ENCODE measurements around the gene MED20. TPM values are rescaled to one million over a fixed set of nuclear protein-coding genes. Genes with fewer than 3 reads are reported as not detected.
A peak's percentile ranks its signal among the peaks of the same experiment; 100 is the strongest.

Gene MED20
- total RNA-seq, 1 experiment from 2014 or later: 42.4 TPM

DNA sequence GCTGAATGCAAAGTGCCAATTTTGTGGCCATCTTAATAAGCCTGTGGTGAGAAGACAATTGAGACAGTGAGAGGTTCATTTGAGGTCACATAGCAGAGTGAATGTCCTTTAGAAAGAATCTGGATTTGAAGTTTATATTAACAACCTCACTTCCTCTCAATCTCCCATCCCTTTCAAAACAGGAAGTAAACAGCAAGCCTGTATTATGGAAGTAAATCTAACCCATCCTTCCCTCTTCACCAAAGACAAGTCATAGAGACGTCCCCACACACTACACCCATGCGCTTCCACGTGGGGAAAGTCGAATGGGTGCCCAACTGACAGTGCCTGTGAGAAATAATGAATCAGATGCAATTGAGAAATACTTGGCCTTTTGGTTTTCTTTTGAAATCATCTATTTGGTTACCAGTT lies 49.5 kb upstream of the MED20 start (continued):
- TF ChIP-seq, protein P1, sequence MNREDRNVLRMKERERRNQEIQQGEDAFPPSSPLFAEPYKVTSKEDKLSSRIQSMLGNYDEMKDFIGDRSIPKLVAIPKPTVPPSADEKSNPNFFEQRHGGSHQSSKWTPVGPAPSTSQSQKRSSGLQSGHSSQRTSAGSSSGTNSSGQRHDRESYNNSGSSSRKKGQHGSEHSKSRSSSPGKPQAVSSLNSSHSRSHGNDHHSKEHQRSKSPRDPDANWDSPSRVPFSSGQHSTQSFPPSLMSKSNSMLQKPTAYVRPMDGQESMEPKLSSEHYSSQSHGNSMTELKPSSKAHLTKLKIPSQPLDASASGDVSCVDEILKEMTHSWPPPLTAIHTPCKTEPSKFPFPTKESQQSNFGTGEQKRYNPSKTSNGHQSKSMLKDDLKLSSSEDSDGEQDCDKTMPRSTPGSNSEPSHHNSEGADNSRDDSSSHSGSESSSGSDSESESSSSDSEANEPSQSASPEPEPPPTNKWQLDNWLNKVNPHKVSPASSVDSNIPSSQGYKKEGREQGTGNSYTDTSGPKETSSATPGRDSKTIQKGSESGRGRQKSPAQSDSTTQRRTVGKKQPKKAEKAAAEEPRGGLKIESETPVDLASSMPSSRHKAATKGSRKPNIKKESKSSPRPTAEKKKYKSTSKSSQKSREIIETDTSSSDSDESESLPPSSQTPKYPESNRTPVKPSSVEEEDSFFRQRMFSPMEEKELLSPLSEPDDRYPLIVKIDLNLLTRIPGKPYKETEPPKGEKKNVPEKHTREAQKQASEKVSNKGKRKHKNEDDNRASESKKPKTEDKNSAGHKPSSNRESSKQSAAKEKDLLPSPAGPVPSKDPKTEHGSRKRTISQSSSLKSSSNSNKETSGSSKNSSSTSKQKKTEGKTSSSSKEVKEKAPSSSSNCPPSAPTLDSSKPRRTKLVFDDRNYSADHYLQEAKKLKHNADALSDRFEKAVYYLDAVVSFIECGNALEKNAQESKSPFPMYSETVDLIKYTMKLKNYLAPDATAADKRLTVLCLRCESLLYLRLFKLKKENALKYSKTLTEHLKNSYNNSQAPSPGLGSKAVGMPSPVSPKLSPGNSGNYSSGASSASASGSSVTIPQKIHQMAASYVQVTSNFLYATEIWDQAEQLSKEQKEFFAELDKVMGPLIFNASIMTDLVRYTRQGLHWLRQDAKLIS (CRISPR knock-in tag; IDR thresholded peaks at IDR 0.05; ENCODE audit: borderline replicate concordance): no peak
- TF ChIP-seq FOXP1 (CRISPR knock-in tag; IDR thresholded peaks at IDR 0.05; ENCODE audit: borderline replicate concordance) (no peak), NFE2L1 (CRISPR knock-in tag; IDR thresholded peaks at IDR 0.05) (no peak)

DNA sequence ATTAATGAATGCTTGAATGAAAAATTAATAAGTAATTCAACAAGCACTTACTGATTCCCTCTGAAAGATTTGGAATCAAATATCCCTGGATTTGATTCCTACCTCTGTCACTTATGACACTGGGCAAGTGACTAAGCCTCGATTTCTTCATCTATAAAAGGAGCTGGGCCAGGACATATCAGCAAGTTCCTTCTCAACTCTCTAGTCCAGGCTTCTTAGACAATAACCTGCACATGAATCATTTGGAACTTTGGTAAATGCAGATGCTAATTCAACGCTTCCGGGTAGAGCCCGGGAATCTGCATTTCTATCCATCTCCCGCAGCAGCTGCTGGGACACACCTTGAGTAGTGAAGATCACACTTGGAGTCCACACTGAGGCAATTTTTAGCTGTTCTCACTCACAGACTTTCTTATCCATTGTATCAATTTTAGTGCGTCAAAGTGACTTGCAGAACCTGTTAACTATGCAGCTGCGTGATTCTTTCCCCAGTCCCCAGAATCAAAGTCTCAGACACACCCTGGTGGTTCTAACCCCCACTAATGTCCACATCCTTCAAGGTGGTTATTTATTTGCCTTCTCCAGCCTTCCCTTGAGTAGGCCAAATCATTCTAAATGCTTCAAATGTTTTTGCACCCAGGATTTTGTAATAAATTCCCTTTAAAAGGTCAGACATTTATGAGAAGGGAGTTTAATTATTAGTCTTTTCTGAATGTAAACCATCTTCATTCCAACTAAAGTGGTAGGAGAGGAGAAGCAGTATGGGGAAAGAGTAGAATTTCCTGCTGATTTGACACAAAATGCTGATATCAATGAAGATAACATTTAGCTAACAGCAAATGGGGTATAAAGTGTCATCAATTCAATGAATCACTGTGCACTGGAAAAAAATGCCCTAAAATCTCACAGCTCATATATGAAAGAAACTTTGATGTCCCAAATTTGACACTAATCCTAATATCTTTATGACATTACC lies 46.7 kb upstream of the MED20 start:
- Mint-ChIP-seq H3K4me3 (no peak overlapping the region), H3K27me3 (ENCODE audit: low read depth) (no peaks in the 10 kb centered on the region), H3K9me3 (peaks cover 4% of the 10 kb centered on the region; the same call in 1 of the 2 replicates), H3K4me1 (peaks cover 49% of the 10 kb centered on the region), H3K36me3 (no peaks in the 10 kb centered on the region), H3K27ac (peak overlapping the region; percentile 24)
- ChIA-PET CTCF (interaction anchor here (0.7 to 1.9 kb wide), 7 partner anchors 26 to 78 kb away, joined by 3 to 12 read pairs (median 4); partner anchors contain the start of genes BYSL, CCND3 and MED20), POLR2A (no interaction called here)
- DNase-seq (ENCODE audit: low spot score): no peak
- ATAC-seq: no peak
- TF ChIP-seq, protein P2, sequence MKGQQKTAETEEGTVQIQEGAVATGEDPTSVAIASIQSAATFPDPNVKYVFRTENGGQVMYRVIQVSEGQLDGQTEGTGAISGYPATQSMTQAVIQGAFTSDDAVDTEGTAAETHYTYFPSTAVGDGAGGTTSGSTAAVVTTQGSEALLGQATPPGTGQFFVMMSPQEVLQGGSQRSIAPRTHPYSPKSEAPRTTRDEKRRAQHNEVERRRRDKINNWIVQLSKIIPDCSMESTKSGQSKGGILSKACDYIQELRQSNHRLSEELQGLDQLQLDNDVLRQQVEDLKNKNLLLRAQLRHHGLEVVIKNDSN (CRISPR knock-in tag; IDR thresholded peaks at IDR 0.05): no peak
- TF ChIP-seq, protein P3, sequence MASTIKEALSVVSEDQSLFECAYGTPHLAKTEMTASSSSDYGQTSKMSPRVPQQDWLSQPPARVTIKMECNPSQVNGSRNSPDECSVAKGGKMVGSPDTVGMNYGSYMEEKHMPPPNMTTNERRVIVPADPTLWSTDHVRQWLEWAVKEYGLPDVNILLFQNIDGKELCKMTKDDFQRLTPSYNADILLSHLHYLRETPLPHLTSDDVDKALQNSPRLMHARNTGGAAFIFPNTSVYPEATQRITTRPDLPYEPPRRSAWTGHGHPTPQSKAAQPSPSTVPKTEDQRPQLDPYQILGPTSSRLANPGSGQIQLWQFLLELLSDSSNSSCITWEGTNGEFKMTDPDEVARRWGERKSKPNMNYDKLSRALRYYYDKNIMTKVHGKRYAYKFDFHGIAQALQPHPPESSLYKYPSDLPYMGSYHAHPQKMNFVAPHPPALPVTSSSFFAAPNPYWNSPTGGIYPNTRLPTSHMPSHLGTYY (CRISPR knock-in tag; IDR thresholded peaks at IDR 0.05): no peak
- TF ChIP-seq, protein P4, sequence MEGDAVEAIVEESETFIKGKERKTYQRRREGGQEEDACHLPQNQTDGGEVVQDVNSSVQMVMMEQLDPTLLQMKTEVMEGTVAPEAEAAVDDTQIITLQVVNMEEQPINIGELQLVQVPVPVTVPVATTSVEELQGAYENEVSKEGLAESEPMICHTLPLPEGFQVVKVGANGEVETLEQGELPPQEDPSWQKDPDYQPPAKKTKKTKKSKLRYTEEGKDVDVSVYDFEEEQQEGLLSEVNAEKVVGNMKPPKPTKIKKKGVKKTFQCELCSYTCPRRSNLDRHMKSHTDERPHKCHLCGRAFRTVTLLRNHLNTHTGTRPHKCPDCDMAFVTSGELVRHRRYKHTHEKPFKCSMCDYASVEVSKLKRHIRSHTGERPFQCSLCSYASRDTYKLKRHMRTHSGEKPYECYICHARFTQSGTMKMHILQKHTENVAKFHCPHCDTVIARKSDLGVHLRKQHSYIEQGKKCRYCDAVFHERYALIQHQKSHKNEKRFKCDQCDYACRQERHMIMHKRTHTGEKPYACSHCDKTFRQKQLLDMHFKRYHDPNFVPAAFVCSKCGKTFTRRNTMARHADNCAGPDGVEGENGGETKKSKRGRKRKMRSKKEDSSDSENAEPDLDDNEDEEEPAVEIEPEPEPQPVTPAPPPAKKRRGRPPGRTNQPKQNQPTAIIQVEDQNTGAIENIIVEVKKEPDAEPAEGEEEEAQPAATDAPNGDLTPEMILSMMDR (IDR thresholded peaks at IDR 0.05): no peak
- no peak for TF ChIP-seq CREM (CRISPR knock-in tag; IDR thresholded peaks at IDR 0.05)
- no peak for TF ChIP-seq JAZF1 (CRISPR knock-in tag; IDR thresholded peaks at IDR 0.05)
- TF ChIP-seq ZNF671 (CRISPR knock-in tag; IDR thresholded peaks at IDR 0.05): no peak
- TF ChIP-seq, protein P5, sequence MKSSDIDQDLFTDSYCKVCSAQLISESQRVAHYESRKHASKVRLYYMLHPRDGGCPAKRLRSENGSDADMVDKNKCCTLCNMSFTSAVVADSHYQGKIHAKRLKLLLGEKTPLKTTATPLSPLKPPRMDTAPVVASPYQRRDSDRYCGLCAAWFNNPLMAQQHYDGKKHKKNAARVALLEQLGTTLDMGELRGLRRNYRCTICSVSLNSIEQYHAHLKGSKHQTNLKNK (CRISPR knock-in tag; IDR thresholded peaks at IDR 0.05): no peak
- TF ChIP-seq, protein P6, sequence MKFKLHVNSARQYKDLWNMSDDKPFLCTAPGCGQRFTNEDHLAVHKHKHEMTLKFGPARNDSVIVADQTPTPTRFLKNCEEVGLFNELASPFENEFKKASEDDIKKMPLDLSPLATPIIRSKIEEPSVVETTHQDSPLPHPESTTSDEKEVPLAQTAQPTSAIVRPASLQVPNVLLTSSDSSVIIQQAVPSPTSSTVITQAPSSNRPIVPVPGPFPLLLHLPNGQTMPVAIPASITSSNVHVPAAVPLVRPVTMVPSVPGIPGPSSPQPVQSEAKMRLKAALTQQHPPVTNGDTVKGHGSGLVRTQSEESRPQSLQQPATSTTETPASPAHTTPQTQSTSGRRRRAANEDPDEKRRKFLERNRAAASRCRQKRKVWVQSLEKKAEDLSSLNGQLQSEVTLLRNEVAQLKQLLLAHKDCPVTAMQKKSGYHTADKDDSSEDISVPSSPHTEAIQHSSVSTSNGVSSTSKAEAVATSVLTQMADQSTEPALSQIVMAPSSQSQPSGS (CRISPR knock-in tag; IDR thresholded peaks at IDR 0.05; ENCODE audit: borderline replicate concordance, low read depth): no peak
- TF ChIP-seq, protein P1 (CRISPR knock-in tag; IDR thresholded peaks at IDR 0.05; ENCODE audit: borderline replicate concordance): no peak
- TF ChIP-seq ELF4 (CRISPR knock-in tag; IDR thresholded peaks at IDR 0.05; ENCODE audit: low read depth): no peak
- TF ChIP-seq, protein P7, sequence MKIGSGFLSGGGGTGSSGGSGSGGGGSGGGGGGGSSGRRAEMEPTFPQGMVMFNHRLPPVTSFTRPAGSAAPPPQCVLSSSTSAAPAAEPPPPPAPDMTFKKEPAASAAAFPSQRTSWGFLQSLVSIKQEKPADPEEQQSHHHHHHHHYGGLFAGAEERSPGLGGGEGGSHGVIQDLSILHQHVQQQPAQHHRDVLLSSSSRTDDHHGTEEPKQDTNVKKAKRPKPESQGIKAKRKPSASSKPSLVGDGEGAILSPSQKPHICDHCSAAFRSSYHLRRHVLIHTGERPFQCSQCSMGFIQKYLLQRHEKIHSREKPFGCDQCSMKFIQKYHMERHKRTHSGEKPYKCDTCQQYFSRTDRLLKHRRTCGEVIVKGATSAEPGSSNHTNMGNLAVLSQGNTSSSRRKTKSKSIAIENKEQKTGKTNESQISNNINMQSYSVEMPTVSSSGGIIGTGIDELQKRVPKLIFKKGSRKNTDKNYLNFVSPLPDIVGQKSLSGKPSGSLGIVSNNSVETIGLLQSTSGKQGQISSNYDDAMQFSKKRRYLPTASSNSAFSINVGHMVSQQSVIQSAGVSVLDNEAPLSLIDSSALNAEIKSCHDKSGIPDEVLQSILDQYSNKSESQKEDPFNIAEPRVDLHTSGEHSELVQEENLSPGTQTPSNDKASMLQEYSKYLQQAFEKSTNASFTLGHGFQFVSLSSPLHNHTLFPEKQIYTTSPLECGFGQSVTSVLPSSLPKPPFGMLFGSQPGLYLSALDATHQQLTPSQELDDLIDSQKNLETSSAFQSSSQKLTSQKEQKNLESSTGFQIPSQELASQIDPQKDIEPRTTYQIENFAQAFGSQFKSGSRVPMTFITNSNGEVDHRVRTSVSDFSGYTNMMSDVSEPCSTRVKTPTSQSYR (CRISPR knock-in tag; IDR thresholded peaks at IDR 0.05): no peak
